WTC11 (cell line): ENCODE results near the gene OR10P1. TPM values are rescaled to one million over a fixed set of nuclear protein-coding genes. Genes with fewer than 3 reads are reported as not detected.

ENCODE experiments used
- ATAC-seq: fragments of 200-7000 bp; cut with Tn5 transposase; 2 replicates; pipeline ENCODE4 v1.10.0; 2021; ENCODE audit warnings: mild to moderate bottlenecking, moderate library complexity
- CTCF ChIA-PET: fragments of 300-600 bp; sonication (Branson Sonifier 250); formaldehyde crosslinking; loops from one replicate; lab custom pipeline; 2021; ENCODE audit warnings: antibody characterized with exemption; lab: Charles Lee
- POLR2A ChIA-PET: fragments of 350-600 bp; sonication (Branson Sonifier 250); formaldehyde crosslinking; loops from one replicate; lab custom pipeline; 2021; ENCODE audit warnings: antibody characterized with exemption; lab: Charles Lee
- DNase-seq: peaks from one replicate; pipeline ENCODE4 v3.0.0; 2021; ENCODE audit warnings: low spot score
- H3K27ac Mint-ChIP-seq: 2 replicates; pipeline ENCODE4 v1.8.0; 2021; ENCODE audit warnings: mixed read lengths
- H3K27me3 Mint-ChIP-seq: 2 replicates; pipeline ENCODE4 v1.8.0; 2021; ENCODE audit warnings: low read depth, mild to moderate bottlenecking, moderate library complexity, mixed read lengths
- H3K36me3 Mint-ChIP-seq: 2 replicates; pipeline ENCODE4 v1.8.0; 2021; ENCODE audit warnings: mixed read lengths
- H3K4me1 Mint-ChIP-seq: 2 replicates; pipeline ENCODE4 v1.8.0; 2022; ENCODE audit warnings: mixed read lengths
- H3K4me3 Mint-ChIP-seq: 2 replicates; pipeline ENCODE4 v1.8.0; 2021; ENCODE audit warnings: mild to moderate bottlenecking, moderate library complexity, mixed read lengths
- H3K9me3 Mint-ChIP-seq: 2 replicates; pipeline ENCODE4 v1.8.0; 2021; ENCODE audit warnings: mixed read lengths
- ARID4B ChIP-seq: sonication (generic); formaldehyde crosslinking; IDR thresholded peaks from 2 replicates; pipeline ENCODE4 v1.8.0; 2023; ENCODE audit warnings: missing genetic modification reagents, mild to moderate bottlenecking, borderline replicate concordance
- ATF1 ChIP-seq: sonication (generic); formaldehyde crosslinking; IDR thresholded peaks from 2 replicates; pipeline ENCODE4 v1.8.1; 2023; ENCODE audit warnings: mild to moderate bottlenecking, moderate library complexity, missing genetic modification reagents
- CREB1 ChIP-seq: sonication (generic); formaldehyde crosslinking; IDR thresholded peaks from 2 replicates; pipeline ENCODE4 v1.8.0; 2023; ENCODE audit warnings: mild to moderate bottlenecking, missing genetic modification reagents
- E2F1 ChIP-seq: sonication (generic); formaldehyde crosslinking; IDR thresholded peaks from 2 replicates; pipeline ENCODE4 v1.8.0; 2022; ENCODE audit warnings: mild to moderate bottlenecking, missing genetic modification reagents
- ESRRA ChIP-seq: sonication (generic); formaldehyde crosslinking; IDR thresholded peaks from 2 replicates; pipeline ENCODE4 v1.8.1; 2022; ENCODE audit warnings: mild to moderate bottlenecking, missing genetic modification reagents, borderline replicate concordance
- FOXJ3 ChIP-seq: sonication (generic); formaldehyde crosslinking; IDR thresholded peaks from 2 replicates; pipeline ENCODE4 v1.9.0; 2021; ENCODE audit warnings: missing genetic modification reagents, mild to moderate bottlenecking, borderline replicate concordance
- FOXP4 ChIP-seq: sonication (generic); formaldehyde crosslinking; IDR thresholded peaks from 2 replicates; pipeline ENCODE4 v1.8.0; 2022; ENCODE audit warnings: mild to moderate bottlenecking, missing genetic modification reagents
- IRF2 ChIP-seq: sonication (generic); formaldehyde crosslinking; IDR thresholded peaks from 2 replicates; pipeline ENCODE4 v1.8.0; 2022; ENCODE audit warnings: low read depth, missing genetic modification reagents, borderline replicate concordance
- JAZF1 ChIP-seq: fragments of 250-450 bp; sonication (Bioruptor Pico); IDR thresholded peaks from 2 replicates; pipeline ENCODE4 v1.9.0; 2021; ENCODE audit warnings: moderate library complexity, mild to moderate bottlenecking, inconsistent platforms
- KAT7 ChIP-seq: sonication (generic); formaldehyde crosslinking; IDR thresholded peaks from 2 replicates; pipeline ENCODE4 v1.8.1; 2023; ENCODE audit warnings: missing genetic modification reagents, mild to moderate bottlenecking, borderline replicate concordance
- NR2C2 ChIP-seq: sonication (generic); formaldehyde crosslinking; IDR thresholded peaks from 2 replicates; pipeline ENCODE4 v1.8.0; 2022; ENCODE audit warnings: mild to moderate bottlenecking, missing genetic modification reagents
- RELA ChIP-seq: sonication (generic); formaldehyde crosslinking; IDR thresholded peaks from 2 replicates; pipeline ENCODE4 v1.8.1; 2022; ENCODE audit warnings: missing genetic modification reagents, mild to moderate bottlenecking, borderline replicate concordance
- RORB ChIP-seq: fragments of 250-450 bp; sonication (Bioruptor Pico); IDR thresholded peaks from 2 replicates; pipeline ENCODE4 v1.9.0; 2021; ENCODE audit warnings: mild to moderate bottlenecking
- SMAD4 ChIP-seq: sonication (generic); formaldehyde crosslinking; IDR thresholded peaks from 2 replicates; pipeline ENCODE4 v1.8.0; 2022; ENCODE audit warnings: mild to moderate bottlenecking, missing genetic modification reagents
- TEAD1 ChIP-seq: sonication (generic); formaldehyde crosslinking; IDR thresholded peaks from 2 replicates; pipeline ENCODE4 v1.8.0; 2022; ENCODE audit warnings: mild to moderate bottlenecking, missing genetic modification reagents
- TP53 ChIP-seq: sonication (generic); formaldehyde crosslinking; IDR thresholded peaks from 2 replicates; pipeline ENCODE4 v1.8.1; 2023; ENCODE audit warnings: mild to moderate bottlenecking, missing genetic modification reagents
- USF1 ChIP-seq: sonication (generic); formaldehyde crosslinking; IDR thresholded peaks from 2 replicates; pipeline ENCODE4 v1.8.0; 2022; ENCODE audit warnings: mild to moderate bottlenecking, missing genetic modification reagents
- USF2 ChIP-seq: sonication (generic); formaldehyde crosslinking; IDR thresholded peaks from 2 replicates; pipeline ENCODE4 v1.8.1; 2023; ENCODE audit warnings: mild to moderate bottlenecking, missing genetic modification reagents, moderate library complexity
- ZNF232 ChIP-seq: sonication (generic); formaldehyde crosslinking; IDR thresholded peaks from 2 replicates; pipeline ENCODE4 v1.8.0; 2022; ENCODE audit warnings: mild to moderate bottlenecking, missing genetic modification reagents
- ZNF423 ChIP-seq: fragments of 250-450 bp; sonication (Bioruptor Pico); IDR thresholded peaks from 2 replicates; pipeline ENCODE4 v2.1.2; 2022; ENCODE audit warnings: mild to moderate bottlenecking, moderate library complexity
- ZNF512 ChIP-seq: sonication (generic); formaldehyde crosslinking; IDR thresholded peaks from 2 replicates; pipeline ENCODE4 v1.8.1; 2022; ENCODE audit warnings: missing genetic modification reagents, borderline replicate concordance
- ZSCAN18 ChIP-seq: fragments of 250-450 bp; sonication (Bioruptor Pico); IDR thresholded peaks from 2 replicates; pipeline ENCODE4 v2.1.2; 2022; ENCODE audit warnings: mild to moderate bottlenecking, moderate library complexity
- total RNA-seq: library from RNA; stranded (reverse); gene quantifications from 3 replicates; pipeline ENCODE4 v1.2.3, GENCODE V29; 2021

The OR10P1 gene
- total RNA-seq, 1 experiment from 2014 or later, result not detected

GRCh38 chr12:55642669-55643068 lies 6.0 kb downstream of the OR10P1 start:
- Mint-ChIP-seq H3K27me3 (peaks cover 8% of the 10 kb centered on the region), H3K4me1 (peaks cover 12% of the 10 kb centered on the region), H3K4me3 (no peak overlapping the region), H3K36me3 (peaks cover 4% of the 10 kb centered on the region; the same call in 1 of the 2 replicates), H3K27ac (no peak overlapping the region), H3K9me3 (peaks cover 8% of the 10 kb centered on the region)
- ATAC-seq (no peak), DNase-seq (no peak)
- ChIA-PET CTCF (no interaction called here), POLR2A (no interaction called here)
- no peak for TF ChIP-seq KAT7 (CRISPR knock-in tag)
- no peak for TF ChIP-seq ATF1 (CRISPR knock-in tag)
- no peak for TF ChIP-seq ZNF232 (CRISPR knock-in tag)
- TF ChIP-seq IRF2 (CRISPR knock-in tag), result no peak
- no peak for TF ChIP-seq RELA
- TF ChIP-seq NR2C2 (CRISPR knock-in tag), result no peak
- TF ChIP-seq ZNF423 (CRISPR knock-in tag), result no peak
- TF ChIP-seq TEAD1 (CRISPR knock-in tag), result no peak
- TF ChIP-seq ZNF512 (CRISPR knock-in tag), result no peak

GRCh38 chr12:55644591-55644990 lies 7.9 kb downstream of the OR10P1 start:
- DNase-seq (no peak), ATAC-seq (no peak)
- POLR2A ChIA-PET, result no interaction called here
- H3K4me1 Mint-ChIP-seq, result peaks cover 12% of the 10 kb centered on the region
- H3K4me3 Mint-ChIP-seq, result no peak overlapping the region
- no peak overlapping the region for H3K27ac Mint-ChIP-seq
- peaks cover 18% of the 10 kb centered on the region for H3K9me3 Mint-ChIP-seq
- H3K36me3 Mint-ChIP-seq, result peaks cover 16% of the 10 kb centered on the region
- peaks cover 15% of the 10 kb centered on the region for H3K27me3 Mint-ChIP-seq
- no peak for TF ChIP-seq ZNF423 (CRISPR knock-in tag)
- TF ChIP-seq FOXP4 (CRISPR knock-in tag), result no peak
- no peak for TF ChIP-seq TP53 (CRISPR knock-in tag)
- no peak for TF ChIP-seq USF2 (CRISPR knock-in tag)
- no peak for TF ChIP-seq ZSCAN18 (CRISPR knock-in tag)
- TF ChIP-seq KAT7 (CRISPR knock-in tag), result no peak
- no peak for TF ChIP-seq FOXJ3 (CRISPR knock-in tag)
- TF ChIP-seq JAZF1 (CRISPR knock-in tag), result no peak
- TF ChIP-seq SMAD4 (CRISPR knock-in tag), result no peak
- TF ChIP-seq USF1 (CRISPR knock-in tag), result no peak
- TF ChIP-seq NR2C2 (CRISPR knock-in tag), result no peak
- TF ChIP-seq ESRRA, result no peak
- no peak for TF ChIP-seq E2F1 (CRISPR knock-in tag)
- no peak for TF ChIP-seq ARID4B (CRISPR knock-in tag)
- no peak for TF ChIP-seq CREB1 (CRISPR knock-in tag)
- no peak for TF ChIP-seq RORB (CRISPR knock-in tag)
- CTCF ChIA-PET, result interaction anchor here (0.7 to 4.7 kb wide), 3 partner anchors 12 to 81 kb away, joined by 3 to 67 read pairs (median 3); no protein-coding TSS in a partner anchor
